HUDEP-2 (cell line): Measurements from ENCODE around the gene AKR1C2.
"Not testable (repeated sequence)": the region's sequence is repeated elsewhere in the genome, so short reads cannot be mapped to it uniquely, and the experiment has no call there.

Experiments used
- DNase-seq, 76 experiments: peaks; one replicate each; lab custom pipeline; 2025; ENCODE audit not compliant: unreplicated experiment in 76 of 76; lab: John Stamatoyannopoulos, UW

Gene AKR1C2

GRCh38 chr10:5030989-5031388 is 27.3 kb upstream of the AKR1C2 start:
- no peak for DNase-seq

GRCh38 chr10:5025461-5025881 is 21.8 kb upstream of the AKR1C2 start:
- DNase-seq = peak in 17 of 76 experiments; percentile 4 to 56 (median 10)

DNA sequence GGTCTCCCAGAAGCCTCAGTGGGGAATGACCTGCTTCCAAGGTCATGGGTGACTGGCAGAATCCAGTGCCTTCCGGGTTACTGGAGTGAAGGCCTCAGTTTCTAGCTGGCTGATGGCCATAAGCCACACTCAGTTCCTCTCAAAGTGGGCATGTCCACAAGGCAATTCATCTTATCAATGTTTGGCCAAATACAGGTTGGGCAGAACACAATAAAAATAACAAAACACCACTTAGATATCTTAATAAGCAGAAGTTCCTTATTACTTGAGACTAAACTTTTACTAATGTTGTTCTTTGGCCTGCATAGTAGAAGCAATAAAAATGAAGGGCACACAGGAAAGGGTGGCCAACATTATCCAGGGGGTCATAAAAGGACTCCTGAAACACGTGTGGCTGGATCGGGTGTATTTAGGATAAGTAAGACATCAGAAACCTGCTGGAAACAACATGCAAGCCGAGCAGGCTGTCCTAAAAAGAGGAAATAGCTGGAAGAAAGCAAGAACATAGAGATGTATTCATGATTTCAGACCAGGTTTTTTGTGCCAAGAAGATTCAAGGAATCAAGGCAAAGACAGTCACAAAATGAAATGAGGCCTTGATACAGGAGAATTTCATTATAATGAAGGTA is 19.6 kb upstream of the AKR1C2 start:
- DNase-seq = peak in 1 of 76 experiments; percentile 2

- not testable (repeated sequence) for DNase-seq
Observed at GRCh38 chr10:5021624-5022290, 18.1 kb upstream of the AKR1C2 start.

GRCh38 chr10:5019770-5020612 is 16.3 kb upstream of the AKR1C2 start:
- peak in 53 of 76 experiments; percentile 3 to 78 (median 33) for DNase-seq

- peak in 8 of 76 experiments; percentile 3 to 36 (median 8) for DNase-seq
Observed at GRCh38 chr10:5018671-5019277, 15.1 kb upstream of the AKR1C2 start.

DNA sequence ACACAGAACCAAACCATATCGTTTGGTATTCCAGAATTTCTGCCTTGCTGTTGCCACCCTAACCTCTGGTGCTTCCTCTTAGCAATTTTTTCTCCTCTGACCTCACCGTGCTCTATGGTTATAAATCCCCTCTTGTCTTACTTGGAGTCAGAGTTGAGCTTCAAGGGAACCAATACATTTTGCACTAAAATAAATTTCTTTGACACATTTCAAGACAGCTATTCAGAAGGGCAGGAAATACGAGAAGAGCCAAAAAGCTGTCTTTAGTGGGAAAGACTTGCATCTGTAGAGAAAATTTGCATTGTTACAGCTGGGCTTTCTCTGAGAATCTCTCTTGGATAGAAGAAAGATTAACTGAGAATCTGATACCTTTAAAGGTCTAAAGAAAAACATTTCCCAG is 14.5 kb upstream of the AKR1C2 start:
- no peak for DNase-seq

DNA sequence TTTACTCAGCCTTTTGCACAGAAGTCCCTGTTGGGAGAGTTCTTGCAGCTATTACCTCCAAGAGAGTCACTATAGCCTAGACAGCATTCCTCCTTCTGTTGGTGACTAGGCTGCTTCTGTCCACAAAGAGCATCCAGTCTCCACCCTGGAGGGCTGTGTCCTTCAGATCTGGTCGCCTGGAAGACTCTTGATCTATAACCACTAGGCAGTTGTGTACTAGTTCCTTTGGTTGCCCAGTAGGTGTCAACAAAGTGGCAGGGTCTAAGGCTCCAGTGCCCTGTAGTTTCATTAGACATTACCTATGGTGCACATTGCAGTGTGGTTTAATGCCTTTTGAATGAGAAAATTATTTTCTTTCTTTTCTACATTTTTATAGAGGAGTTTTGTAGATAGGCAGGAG is 11.3 kb upstream of the AKR1C2 start:
- peak in 34 of 76 experiments; percentile 3 to 56 (median 20) for DNase-seq

- not testable (repeated sequence) for DNase-seq
Observed at GRCh38 chr10:5014200-5014910, 10.7 kb upstream of the AKR1C2 start.

DNA sequence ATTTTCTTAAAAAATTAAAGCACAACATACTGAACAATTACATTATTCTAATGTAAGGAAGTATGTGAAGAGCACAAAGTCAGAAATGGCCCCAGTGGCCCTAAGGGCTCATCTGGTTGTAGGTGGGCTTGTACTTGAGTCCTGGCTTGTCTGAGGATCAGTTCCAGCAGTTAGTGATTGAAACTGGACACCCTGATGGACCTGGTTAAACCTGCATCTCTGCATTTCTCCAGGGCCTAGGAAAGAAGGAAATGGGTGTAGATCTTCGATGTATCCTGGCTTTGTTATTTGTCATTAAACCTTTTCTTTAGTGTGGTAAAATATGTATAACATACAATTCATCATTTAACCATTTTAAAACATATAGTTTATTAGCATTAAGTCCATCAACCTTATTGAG is 9.7 kb upstream of the AKR1C2 start:
- no peak for DNase-seq

DNA sequence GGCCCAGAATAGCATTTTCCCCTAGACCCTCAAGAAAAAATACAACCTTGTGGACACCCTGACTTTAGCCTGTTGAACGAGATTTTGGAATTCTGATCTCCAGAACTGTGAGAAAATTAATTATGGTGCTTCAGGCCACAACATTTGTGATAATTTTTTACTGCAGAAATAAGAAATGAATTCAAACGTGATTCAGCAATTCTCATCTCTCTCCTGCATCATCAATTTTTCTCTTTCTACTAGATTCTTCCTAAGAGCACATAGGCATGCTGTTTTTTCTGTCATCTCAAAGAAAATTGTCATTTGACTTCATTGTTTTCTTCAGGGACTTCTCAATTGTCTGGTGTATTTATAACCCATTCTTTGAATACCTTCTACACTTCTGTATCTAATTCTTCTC is 8.9 kb upstream of the AKR1C2 start:
- DNase-seq = no peak

DNA sequence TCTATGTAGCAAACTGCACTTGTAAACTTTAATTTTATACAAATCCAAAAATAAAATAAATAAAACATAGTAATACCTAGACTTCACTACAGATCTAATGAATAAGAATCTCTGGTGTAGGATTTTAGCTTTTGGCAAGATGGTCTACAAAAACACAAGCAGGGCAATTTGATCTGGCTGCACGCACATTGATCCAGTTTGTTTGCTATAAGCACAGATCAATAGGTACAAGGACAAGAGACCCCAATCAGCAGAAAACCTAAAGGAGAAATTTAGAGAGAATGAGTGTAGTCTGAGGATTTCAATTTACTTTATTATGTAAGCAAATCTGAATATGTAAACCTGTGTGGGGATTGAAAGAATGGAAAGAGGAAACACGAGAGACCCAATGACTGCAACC is 7.7 kb upstream of the AKR1C2 start:
- not testable (repeated sequence) for DNase-seq

DNA sequence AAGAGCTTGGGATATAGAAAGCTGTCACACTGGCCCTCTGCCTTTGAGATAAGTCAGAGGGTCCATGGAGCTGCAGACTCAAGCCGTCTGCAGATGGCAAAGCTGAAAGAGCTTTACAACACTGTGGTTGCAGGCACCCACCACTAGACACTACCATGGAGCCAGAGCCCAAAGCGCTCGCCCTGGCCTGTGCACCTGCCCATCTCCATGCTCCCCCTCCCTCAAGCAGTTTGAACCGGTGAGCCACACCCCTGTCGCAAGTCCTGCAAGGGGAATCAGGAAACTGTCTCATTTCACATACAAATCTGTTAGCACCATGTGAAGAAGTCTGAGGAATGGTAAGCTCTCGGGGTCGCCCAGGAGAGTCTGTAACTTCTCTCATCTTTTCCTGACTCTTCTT is 6.4 kb upstream of the AKR1C2 start:
- DNase-seq = not testable (repeated sequence)

- DNase-seq = not testable (repeated sequence)
Observed at GRCh38 chr10:5008857-5009548, 5.3 kb upstream of the AKR1C2 start.

DNA sequence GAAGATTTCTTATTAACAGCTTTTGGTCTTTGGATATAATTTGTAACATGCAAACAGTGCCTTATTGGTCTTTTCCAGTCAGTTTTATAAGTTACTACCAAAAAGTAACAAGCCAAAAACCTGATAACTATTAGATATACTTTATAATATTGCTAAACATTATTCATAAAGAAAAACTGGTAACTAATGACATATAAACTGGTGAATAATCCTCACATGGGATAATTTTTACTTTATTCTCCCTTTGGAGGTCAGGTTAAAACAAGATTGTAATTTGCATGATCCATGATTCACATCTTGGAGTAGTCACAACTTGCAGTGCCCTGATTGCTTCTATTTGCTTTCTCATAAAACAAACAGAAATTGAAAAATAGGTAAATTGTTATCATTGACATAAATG is 844 bp upstream of the AKR1C2 start:
- DNase-seq = not testable (repeated sequence)

GRCh38 chr10:5004030-5004385 is 351 bp upstream of the AKR1C2 start:
- not testable (repeated sequence) for DNase-seq

DNA sequence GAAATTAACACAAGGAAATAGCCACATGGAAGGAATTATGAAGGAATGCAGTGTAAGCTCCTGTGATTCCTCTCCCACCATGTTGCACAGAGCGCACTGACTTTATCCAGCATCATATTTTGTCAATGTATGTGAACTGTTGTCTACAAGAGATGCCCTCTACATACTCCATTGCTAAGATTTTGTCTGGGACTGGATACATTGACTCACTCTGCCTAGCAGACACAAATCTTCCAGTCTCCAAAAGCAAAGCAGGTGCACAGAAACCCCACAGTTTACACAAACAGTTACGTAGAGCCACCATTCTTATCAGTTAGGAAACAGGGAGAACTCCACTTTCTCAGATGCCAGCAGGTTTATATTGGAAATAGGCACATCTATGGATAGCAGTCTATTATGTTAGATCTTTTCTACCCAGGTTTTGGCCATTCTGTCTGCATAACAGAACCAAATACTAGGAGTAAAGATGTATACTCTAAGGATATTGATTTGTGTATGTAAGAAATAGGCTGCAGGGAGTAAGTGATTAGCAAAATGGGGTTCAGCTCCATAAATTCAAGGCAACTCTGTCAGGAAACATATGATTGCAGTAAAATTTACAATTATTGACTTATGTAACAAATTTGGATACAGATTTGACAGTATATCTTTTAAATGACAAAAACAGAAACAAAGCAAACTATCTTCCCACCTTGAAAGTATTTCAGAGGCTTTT is 1.5 kb downstream of the AKR1C2 start:
- DNase-seq = no peak

GRCh38 chr10:4998671-4999070 is 5.0 kb downstream of the AKR1C2 start:
- DNase-seq = no peak

- DNase-seq = not testable (repeated sequence)
Observed at GRCh38 chr10:4994260-4994659, 9.4 kb downstream of the AKR1C2 start.
